Activated CD4-positive, alpha-beta T cell treated with anti-CD3 and anti-CD28 coated beads, Interleukin-2, amount 50 U/mL, for 4 hours (primary cell): ENCODE results near the gene CELSR2.
A peak's percentile ranks its signal among the peaks of the same experiment; 100 is the strongest.

Experiments
- DNase-seq, 2 experiments: peaks; one replicate each; pipeline ENCODE4 v3.0.0-alpha.2; 2020

CELSR2 gene

DNA sequence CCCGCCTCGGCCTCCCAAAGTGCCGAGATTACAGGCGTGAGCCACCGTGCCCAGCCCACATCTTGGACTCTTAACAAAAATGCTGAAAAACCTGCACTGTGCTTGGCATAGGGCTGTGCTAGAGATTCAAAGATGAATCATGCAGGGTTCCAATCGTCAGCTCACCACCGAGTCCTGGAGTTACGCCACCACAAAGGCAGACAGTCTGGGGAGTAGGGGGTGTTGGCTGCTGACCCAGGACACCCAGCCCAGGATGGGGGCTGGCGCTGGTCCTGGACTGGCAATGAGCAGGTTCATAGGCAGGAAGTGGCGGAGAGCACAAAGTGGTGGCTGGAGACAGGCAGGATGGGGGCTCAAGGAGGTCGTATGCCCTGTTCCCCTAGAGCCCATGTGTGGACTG, 17.6 kb downstream of the CELSR2 start:
- DNase-seq: no peak

GRCh38 chr1:109267743-109268300, 18.5 kb downstream of the CELSR2 start:
- DNase-seq: no peak

GRCh38 chr1:109268431-109269211, 19.3 kb downstream of the CELSR2 start:
- no peak for DNase-seq

GRCh38 chr1:109269212-109269980, 20.1 kb downstream of the CELSR2 start:
- no peak for DNase-seq

GRCh38 chr1:109269981-109270622, 20.8 kb downstream of the CELSR2 start:
- DNase-seq: no peak

- DNase-seq: no peak
These were observed 21.4 kb downstream of the CELSR2 start for GRCh38 chr1:109270623-109271317.

GRCh38 chr1:109271458-109271857, 22.1 kb downstream of the CELSR2 start:
- no peak for DNase-seq

DNA sequence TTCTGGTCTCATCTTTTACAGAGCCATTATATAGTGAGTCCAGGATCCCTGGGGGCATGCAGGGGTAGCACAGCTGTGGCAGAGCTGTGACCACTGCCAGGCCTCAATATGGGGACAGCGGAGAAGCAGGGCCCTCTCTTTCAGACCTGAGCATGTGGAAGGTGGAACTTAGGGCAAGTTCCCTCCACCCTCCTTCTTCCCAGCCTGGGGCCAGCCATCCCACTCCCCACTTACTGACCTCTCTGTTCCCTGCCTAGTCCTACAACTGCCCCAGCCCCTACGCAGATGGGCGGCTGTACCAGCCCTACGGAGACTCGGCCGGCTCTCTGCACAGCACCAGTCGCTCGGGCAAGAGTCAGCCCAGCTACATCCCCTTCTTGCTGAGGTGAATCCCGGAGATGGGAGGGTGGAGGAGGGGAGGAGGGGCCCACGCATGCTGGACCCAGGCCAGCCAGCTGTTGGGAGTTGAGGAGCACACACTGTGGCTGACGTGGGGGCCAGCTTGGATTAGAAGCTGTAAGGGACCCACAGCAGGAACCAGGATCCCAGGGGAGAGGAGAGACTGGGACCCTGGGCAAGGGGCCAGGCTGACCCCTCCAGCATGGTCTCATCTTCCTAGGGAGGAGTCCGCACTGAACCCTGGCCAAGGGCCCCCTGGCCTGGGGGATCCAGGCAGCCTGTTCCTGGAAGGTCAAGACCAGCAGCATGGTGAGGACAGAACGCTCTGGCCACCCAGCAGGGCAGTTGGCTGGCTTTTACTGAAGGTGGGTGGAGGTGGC, 22.9 kb downstream of the CELSR2 start:
- DNase-seq: no peak

- DNase-seq: no peak
These were observed 23.6 kb downstream of the CELSR2 start for GRCh38 chr1:109272831-109273547.

GRCh38 chr1:109273570-109274288, 24.4 kb downstream of the CELSR2 start:
- no peak for DNase-seq

DNA sequence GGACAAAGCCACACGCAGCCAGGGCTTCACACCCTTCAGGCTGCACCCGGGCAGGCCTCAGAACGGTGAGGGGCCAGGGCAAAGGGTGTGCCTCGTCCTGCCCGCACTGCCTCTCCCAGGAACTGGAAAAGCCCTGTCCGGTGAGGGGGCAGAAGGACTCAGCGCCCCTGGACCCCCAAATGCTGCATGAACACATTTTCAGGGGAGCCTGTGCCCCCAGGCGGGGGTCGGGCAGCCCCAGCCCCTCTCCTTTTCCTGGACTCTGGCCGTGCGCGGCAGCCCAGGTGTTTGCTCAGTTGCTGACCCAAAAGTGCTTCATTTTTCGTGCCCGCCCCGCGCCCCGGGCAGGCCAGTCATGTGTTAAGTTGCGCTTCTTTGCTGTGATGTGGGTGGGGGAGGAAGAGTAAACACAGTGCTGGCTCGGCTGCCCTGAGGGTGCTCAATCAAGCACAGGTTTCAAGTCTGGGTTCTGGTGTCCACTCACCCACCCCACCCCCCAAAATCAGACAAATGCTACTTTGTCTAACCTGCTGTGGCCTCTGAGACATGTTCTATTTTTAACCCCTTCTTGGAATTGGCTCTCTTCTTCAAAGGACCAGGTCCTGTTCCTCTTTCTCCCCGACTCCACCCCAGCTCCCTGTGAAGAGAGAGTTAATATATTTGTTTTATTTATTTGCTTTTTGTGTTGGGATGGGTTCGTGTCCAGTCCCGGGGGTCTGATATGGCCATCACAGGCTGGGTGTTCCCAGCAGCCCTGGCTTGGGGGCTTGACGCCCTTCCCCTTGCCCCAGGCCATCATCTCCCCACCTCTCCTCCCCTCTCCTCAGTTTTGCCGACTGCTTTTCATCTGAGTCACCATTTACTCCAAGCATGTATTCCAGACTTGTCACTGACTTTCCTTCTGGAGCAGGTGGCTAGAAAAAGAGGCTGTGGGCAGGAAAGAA, 25.5 kb downstream of the CELSR2 start:
- no peak for DNase-seq

DNA sequence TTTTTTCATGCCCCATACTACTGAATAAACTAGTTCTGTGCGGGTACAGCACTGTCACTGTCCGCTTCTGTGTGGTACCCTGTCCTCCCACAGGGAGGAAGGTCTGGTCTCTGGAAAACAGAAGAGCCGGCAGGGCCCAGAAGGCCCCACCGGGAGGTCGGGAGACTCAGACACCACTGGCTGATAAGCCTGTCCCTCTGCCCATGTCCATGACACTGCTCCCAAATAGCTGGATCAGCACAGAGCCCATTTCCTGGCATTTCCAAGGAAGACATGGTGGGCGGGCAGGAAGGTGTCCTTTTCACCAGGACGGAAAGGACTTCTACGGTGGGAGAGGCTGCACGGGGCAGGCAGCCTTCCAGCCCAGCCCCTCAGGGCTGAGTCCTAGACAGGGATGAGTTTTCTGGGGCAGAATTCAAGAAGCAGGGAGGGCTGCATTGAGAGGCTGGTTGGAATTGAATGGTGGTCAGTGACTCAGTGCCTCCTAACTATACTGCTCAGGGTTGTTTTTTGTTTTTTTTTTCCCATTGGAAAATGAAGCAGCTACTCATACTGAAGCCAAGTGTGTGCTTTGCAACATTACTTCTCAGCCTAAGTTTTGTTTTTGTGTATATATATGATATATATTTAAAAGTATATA, 26.5 kb downstream of the CELSR2 start:
- DNase-seq: no peak

DNA sequence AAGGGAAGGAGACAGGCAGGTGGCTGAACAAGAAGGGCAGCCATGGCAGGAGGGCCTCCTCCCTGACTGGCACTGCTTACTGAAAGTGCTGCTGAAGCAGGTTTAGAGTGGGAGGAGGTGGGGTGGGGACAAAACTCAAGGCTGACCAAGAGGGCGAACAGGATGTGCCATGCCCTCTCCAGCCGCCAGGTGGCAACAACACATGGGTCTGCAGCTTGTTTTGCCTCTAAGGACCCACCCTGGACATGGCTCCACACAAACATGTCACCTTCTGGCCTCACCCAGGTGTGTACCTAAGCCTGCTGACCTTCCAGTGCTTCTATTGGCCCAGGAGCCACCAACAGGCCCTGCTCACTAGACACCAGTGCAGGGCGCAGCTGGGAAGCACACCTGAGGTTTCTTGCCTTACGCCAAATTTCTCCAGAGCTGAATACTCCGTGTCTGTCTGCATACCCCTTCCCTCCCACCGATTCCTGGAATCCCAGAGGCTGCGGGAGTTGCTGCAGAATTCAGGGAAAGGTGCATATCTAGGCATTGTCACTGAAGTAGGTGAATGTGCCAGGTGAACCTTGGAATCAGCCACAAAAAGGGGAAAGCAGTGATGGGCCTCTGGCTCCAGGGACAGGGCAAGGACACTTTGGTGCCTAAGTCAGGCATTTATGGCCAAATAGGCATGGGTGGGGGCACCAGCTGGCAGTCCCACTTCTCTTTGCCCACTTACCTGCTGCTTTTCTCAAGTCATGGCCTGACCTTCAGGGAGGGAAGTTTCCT, 28.3 kb downstream of the CELSR2 start:
- peak; percentile 50 to 53 for DNase-seq

GRCh38 chr1:109279615-109280278, 30.4 kb downstream of the CELSR2 start:
- no peak for DNase-seq

DNA sequence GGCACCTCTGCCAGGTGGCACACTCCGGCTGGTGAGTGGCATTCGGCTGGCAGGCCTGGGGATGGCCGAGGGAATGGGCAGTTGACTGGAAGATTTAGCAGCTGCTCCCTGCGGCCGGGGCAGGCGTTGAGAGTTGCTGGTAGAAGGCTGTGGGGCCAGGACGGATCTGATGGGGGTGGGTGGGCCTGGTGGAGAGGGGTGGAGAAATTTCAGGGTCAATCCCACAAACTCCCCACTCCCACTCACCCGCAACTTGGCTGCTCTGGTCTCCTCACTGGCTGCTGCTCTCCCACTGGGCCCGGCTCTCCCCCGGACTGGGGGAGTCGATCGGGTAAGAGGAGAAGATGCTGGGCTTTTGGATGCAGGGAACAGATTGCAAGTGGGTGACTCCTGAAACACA, 31.5 kb downstream of the CELSR2 start:
- no peak for DNase-seq

DNA sequence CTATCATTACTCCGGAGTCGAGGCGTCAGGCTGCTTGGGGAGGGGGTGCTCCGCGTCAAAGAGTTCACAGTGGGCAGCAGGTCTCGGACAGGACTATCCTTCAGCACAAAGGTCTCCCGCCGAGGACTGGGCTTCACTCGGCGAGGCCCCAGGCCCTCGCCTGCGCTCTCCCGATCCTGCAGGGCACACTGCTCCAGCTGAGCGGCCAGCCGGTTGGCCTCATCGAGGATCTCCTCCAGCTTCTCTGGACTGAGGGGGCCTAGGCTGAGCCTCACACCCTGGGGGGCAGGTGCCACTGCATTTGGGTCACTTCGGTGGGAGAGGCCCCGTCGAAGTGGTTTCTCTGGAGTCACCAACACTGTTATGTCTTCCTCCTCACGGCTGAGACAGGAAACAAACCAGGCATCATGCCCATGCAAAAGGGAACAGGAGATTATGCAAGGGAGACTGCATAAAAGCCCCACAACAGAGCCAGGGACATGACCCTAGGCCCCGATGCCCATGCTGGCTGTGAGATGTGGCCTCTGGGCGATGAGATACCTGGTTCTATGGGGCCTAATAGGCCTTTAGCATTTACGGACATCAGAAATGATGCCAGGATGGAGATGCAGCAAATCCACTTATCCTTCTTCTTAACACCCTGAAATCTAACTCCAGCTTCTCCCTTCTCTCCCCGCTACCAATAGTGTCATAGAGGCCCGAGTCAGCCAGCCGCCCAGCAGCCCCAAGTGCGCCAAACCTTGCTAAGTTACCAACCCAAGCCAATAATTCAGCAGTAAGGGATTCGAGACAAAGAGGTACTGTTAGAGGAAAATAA, 32.5 kb downstream of the CELSR2 start:
- no peak for DNase-seq
